Fibroblast of villous mesenchyme (primary cell): ENCODE results near the gene TTBK2. TPM values are rescaled to one million over a fixed set of nuclear protein-coding genes. Genes with fewer than 3 reads are reported as not detected.
"Not testable (repeated sequence)": the region's sequence is repeated elsewhere in the genome, so short reads cannot be mapped to it uniquely, and the experiment has no call there.

Experiments
- DNase-seq: peaks from one replicate; pipeline ENCODE4 v3.0.0-alpha.2; 2010; ENCODE audit warnings: low read depth
- H3K4me3 ChIP-seq: 2 replicates; pipeline ENCODE4 v1.5.1; 2011; ENCODE audit warnings: low read depth, mild to moderate bottlenecking, low read length
- CTCF ChIP-seq: IDR thresholded peaks from 2 replicates; pipeline ENCODE4 v1.5.1; 2012; ENCODE audit warnings: low read depth, mild to moderate bottlenecking, low read length; ENCODE audit not compliant: insufficient read depth
- total RNA-seq: library from RNA; depleted of rRNA; stranded (reverse); fragments of >200 nt; gene quantifications from 2 replicates; pipeline ENCODE4 v1.2.3, GENCODE V29; 2012

The TTBK2 gene
- total RNA-seq, 1 donor: 17.3 TPM

- no peak overlapping the region for H3K4me3 ChIP-seq
- DNase-seq: no peak
- no peak for TF ChIP-seq CTCF
Measured at GRCh38 chr15:42775416-42775815, 145.2 kb downstream of the TTBK2 start.

- no peak for DNase-seq
- TF ChIP-seq CTCF: no peak
- no peak overlapping the region for H3K4me3 ChIP-seq
Measured at GRCh38 chr15:42772901-42773300, 147.7 kb downstream of the TTBK2 start.

- no peak for DNase-seq
- no peak overlapping the region for H3K4me3 ChIP-seq
- TF ChIP-seq CTCF: no peak
Measured at GRCh38 chr15:42772144-42772543, 148.4 kb downstream of the TTBK2 start.

- not testable (repeated sequence) for DNase-seq, H3K4me3 ChIP-seq
Measured at GRCh38 chr15:42766109-42766508, 154.5 kb downstream of the TTBK2 start.

- not testable (repeated sequence) for DNase-seq, H3K4me3 ChIP-seq
Measured at GRCh38 chr15:42764154-42764731, 156.3 kb downstream of the TTBK2 start.

- not testable (repeated sequence) for DNase-seq, H3K4me3 ChIP-seq
Measured at GRCh38 chr15:42761813-42762212, 158.8 kb downstream of the TTBK2 start.

- H3K4me3 ChIP-seq: no peak overlapping the region
- no peak for DNase-seq
- TF ChIP-seq CTCF: no peak
Measured at GRCh38 chr15:42760759-42761158, 159.8 kb downstream of the TTBK2 start.

- TF ChIP-seq CTCF: no peak
- no peak for DNase-seq
- H3K4me3 ChIP-seq: no peak overlapping the region
Measured at GRCh38 chr15:42759093-42759492, 161.5 kb downstream of the TTBK2 start.
